SK-N-SH treated with all-trans-retinoic acid at 6 μM for 48 hours (cell line): ENCODE measurements around the gene ZNF518A.

Experiments
- BACH2 ChIP-seq: fragments of 250-450 bp; sonication (Bioruptor Pico); IDR thresholded peaks from 2 replicates; pipeline ENCODE4 v1.9.0; 2021; ENCODE audit warnings: mild to moderate bottlenecking, borderline replicate concordance
- CSDC2 ChIP-seq: fragments of 250-450 bp; sonication (Bioruptor Pico); IDR thresholded peaks from 2 replicates; pipeline ENCODE4 v1.5.0; 2020; ENCODE audit warnings: mild to moderate bottlenecking, moderate library complexity
- ISL1 ChIP-seq: fragments of 250-450 bp; sonication (Bioruptor Pico); IDR thresholded peaks from 2 replicates; pipeline ENCODE4 v2.1.2; 2022; ENCODE audit warnings: mild to moderate bottlenecking, moderate library complexity
- PPARA ChIP-seq: fragments of 250-450 bp; sonication (Bioruptor Pico); IDR thresholded peaks from 2 replicates; pipeline ENCODE4 v1.5.0; 2020; ENCODE audit warnings: mild to moderate bottlenecking, borderline replicate concordance
- RARB ChIP-seq: fragments of 250-450 bp; sonication (Bioruptor Pico); IDR thresholded peaks from 2 replicates; pipeline ENCODE4 v1.8.0; 2021; ENCODE audit warnings: mild to moderate bottlenecking, moderate library complexity
- TSHZ2 ChIP-seq: fragments of 250-450 bp; sonication (Bioruptor Pico); IDR thresholded peaks from 2 replicates; pipeline ENCODE4 v1.5.0; 2020; ENCODE audit warnings: mild to moderate bottlenecking, moderate library complexity
- ZNF70 ChIP-seq: fragments of 450-650 bp; formaldehyde crosslinking; IDR thresholded peaks from 2 replicates; pipeline ENCODE4 v1.5.0; 2020; ENCODE audit warnings: mild to moderate bottlenecking, moderate library complexity
- ZNF8 ChIP-seq: fragments of 450-650 bp; formaldehyde crosslinking; IDR thresholded peaks from 2 replicates; pipeline ENCODE4 v1.5.0; 2020; ENCODE audit warnings: mild to moderate bottlenecking, moderate library complexity
- TF ChIP-seq, protein P1 (sequence below): fragments of 250-450 bp; sonication (Bioruptor Pico); IDR thresholded peaks from 2 replicates; pipeline ENCODE4 v1.5.1; 2021; ENCODE audit warnings: mild to moderate bottlenecking, moderate library complexity
- TF ChIP-seq, protein P2 (sequence below): fragments of 250-450 bp; sonication (Bioruptor Pico); IDR thresholded peaks from 2 replicates; pipeline ENCODE4 v1.8.0; 2021; ENCODE audit warnings: low read depth, mild to moderate bottlenecking, moderate library complexity, borderline replicate concordance

- TF ChIP-seq RARB (CRISPR knock-in tag) (no peak), PPARA (CRISPR knock-in tag) (no peak), ZNF8 (CRISPR knock-in tag) (no peak), ZNF70 (CRISPR knock-in tag) (no peak), TSHZ2 (CRISPR knock-in tag) (no peak), ISL1 (no peak), CSDC2 (CRISPR knock-in tag) (no peak), BACH2 (no peak)
- TF ChIP-seq, protein P1, sequence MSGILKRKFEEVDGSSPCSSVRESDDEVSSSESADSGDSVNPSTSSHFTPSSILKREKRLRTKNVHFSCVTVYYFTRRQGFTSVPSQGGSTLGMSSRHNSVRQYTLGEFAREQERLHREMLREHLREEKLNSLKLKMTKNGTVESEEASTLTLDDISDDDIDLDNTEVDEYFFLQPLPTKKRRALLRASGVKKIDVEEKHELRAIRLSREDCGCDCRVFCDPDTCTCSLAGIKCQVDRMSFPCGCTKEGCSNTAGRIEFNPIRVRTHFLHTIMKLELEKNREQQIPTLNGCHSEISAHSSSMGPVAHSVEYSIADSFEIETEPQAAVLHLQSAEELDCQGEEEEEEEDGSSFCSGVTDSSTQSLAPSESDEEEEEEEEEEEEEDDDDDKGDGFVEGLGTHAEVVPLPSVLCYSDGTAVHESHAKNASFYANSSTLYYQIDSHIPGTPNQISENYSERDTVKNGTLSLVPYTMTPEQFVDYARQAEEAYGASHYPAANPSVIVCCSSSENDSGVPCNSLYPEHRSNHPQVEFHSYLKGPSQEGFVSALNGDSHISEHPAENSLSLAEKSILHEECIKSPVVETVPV (CRISPR knock-in tag) = no peak
- TF ChIP-seq, protein P2, sequence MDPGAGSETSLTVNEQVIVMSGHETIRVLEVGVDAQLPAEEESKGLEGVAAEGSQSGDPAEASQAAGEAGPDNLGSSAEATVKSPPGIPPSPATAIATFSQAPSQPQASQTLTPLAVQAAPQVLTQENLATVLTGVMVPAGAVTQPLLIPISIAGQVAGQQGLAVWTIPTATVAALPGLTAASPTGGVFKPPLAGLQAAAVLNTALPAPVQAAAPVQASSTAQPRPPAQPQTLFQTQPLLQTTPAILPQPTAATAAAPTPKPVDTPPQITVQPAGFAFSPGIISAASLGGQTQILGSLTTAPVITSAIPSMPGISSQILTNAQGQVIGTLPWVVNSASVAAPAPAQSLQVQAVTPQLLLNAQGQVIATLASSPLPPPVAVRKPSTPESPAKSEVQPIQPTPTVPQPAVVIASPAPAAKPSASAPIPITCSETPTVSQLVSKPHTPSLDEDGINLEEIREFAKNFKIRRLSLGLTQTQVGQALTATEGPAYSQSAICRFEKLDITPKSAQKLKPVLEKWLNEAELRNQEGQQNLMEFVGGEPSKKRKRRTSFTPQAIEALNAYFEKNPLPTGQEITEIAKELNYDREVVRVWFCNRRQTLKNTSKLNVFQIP (CRISPR knock-in tag) = no peak
These were observed 32.2 kb upstream of the ZNF518A start for GRCh38 chr10:96097865-96098264.
